ENCODE measurements around the gene ZNF407. TPM values are rescaled to one million over a fixed set of nuclear protein-coding genes. Genes with fewer than 3 reads are reported as not detected.

The ZNF407 gene
- total and polyA plus RNA-seq, 9 donors: 5.3 to 22.3 (median 18.7) TPM

DNA sequence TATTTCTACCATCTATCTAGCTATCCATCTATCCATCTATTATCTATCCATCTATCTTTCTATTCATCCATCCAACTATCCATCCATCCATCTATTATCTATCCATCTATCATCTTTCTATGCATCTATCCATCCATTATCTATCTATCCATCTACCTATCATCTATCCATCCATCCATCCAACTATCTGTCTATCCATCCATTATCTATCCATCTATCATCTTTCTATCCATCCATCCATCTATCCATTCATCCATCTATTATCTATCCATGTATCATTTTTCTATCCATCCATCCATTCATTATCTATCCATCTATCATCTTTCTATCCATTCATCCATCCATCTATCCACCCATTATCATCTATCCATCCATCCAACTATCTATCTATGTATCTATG, 24.6 kb upstream of the ZNF407 start:
- TF ChIP-seq POLR2A (IDR thresholded peaks at IDR 0.05) (no peak), EP300 (IDR thresholded peaks at IDR 0.05) (no peak)
- TF ChIP-seq, protein P1, sequence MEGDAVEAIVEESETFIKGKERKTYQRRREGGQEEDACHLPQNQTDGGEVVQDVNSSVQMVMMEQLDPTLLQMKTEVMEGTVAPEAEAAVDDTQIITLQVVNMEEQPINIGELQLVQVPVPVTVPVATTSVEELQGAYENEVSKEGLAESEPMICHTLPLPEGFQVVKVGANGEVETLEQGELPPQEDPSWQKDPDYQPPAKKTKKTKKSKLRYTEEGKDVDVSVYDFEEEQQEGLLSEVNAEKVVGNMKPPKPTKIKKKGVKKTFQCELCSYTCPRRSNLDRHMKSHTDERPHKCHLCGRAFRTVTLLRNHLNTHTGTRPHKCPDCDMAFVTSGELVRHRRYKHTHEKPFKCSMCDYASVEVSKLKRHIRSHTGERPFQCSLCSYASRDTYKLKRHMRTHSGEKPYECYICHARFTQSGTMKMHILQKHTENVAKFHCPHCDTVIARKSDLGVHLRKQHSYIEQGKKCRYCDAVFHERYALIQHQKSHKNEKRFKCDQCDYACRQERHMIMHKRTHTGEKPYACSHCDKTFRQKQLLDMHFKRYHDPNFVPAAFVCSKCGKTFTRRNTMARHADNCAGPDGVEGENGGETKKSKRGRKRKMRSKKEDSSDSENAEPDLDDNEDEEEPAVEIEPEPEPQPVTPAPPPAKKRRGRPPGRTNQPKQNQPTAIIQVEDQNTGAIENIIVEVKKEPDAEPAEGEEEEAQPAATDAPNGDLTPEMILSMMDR (IDR thresholded peaks at IDR 0.05): no peak
- intact Hi-C loops (cut with DNase I): no loop called here
- DNase-seq: no peak

DNA sequence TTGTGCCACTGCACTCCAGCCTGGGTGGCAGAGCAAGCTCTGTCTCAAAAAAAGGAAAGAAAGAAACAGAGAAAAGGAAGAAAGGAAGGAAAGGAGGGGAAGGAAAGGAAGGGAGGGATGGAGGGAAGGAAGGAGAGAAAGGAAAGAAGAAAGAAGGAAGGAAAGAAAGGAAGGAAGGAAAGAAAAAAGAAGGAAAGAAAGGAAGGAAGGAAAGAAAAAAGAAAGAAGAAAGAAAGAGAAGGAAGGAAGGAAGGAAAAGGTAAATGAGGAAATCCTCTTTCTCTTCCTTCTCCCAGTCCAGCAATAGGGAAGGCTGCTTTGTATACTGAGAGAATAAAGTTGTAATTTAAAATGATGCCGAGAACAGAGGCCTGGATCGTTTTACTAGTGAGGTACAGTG, 22.8 kb upstream of the ZNF407 start:
- H3K4me3 ChIP-seq: no peak overlapping the region
- no peaks in the 10 kb centered on the region for H3K27me3 ChIP-seq
- no peaks in the 10 kb centered on the region for H3K4me1 ChIP-seq (ENCODE audit: insufficient read depth)
- no peaks in the 10 kb centered on the region for H3K36me3 ChIP-seq
- 72 to 81% (median 77%) methylated on average over 2 of the region's 2 CpGs for WGBS, 3 donors
- no peaks in the 10 kb centered on the region for H3K9me3 ChIP-seq
- TF ChIP-seq EP300 (IDR thresholded peaks at IDR 0.05) (no peak), POLR2A (IDR thresholded peaks at IDR 0.05) (no peak)
- TF ChIP-seq, protein P1 (IDR thresholded peaks at IDR 0.05): no peak
- intact Hi-C loops (cut with DNase I): no loop called here
- H3K27ac ChIP-seq: no peak overlapping the region
- no peak for DNase-seq

More for the DNA sequence above, 24.6 kb upstream of the ZNF407 start:
- no peak overlapping the region for H3K4me3 ChIP-seq
- H3K36me3 ChIP-seq: no peaks in the 10 kb centered on the region
- no peaks in the 10 kb centered on the region for H3K4me1 ChIP-seq (ENCODE audit: insufficient read depth)
- H3K27me3 ChIP-seq: no peaks in the 10 kb centered on the region
- H3K27ac ChIP-seq: no peak overlapping the region
- no peaks in the 10 kb centered on the region for H3K9me3 ChIP-seq

DNA sequence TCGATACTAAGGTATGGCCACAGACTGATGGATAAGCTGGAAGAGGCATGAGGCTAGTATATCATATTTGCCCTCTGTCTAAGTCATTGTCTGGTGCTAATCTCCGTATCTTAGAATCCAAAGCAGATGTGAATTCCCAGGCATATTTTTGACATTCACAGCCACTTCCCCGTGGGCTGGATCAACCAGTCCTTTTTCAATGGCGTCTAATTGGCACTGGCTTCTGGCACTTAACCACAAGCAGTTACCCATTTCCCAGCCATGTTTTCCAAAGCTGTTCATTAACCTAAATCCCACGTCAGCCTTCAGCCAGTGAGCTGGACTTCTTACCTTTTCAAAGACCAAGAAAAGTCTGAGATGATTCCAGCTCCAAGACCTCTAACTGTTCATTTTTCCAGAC, 20.7 kb upstream of the ZNF407 start:
- H3K4me1 ChIP-seq (ENCODE audit: insufficient read depth): no peaks in the 10 kb centered on the region
- H3K27ac ChIP-seq: no peak overlapping the region
- no peaks in the 10 kb centered on the region for H3K36me3 ChIP-seq
- H3K4me3 ChIP-seq: no peak overlapping the region
- H3K27me3 ChIP-seq: no peaks in the 10 kb centered on the region
- DNase-seq: no peak
- H3K9me3 ChIP-seq: no peaks in the 10 kb centered on the region
- TF ChIP-seq POLR2A (IDR thresholded peaks at IDR 0.05): no peak
- 53 to 79% (median 71%) methylated on average over 5 of the region's 5 CpGs for WGBS, 3 donors
- intact Hi-C loops (cut with DNase I): no loop called here

- Histone ChIP-seq H3K4me1 (ENCODE audit: insufficient read depth) (no peaks in the 10 kb centered on the region), H3K27me3 (no peaks in the 10 kb centered on the region)
- intact Hi-C loops (cut with DNase I): no loop called here
Measured at GRCh38 chr18:74579496-74580065, 18.1 kb upstream of the ZNF407 start.

GRCh38 chr18:74582642-74583041, 15.0 kb upstream of the ZNF407 start:
- WGBS, 3 donors: 21 to 34% (median 22%) methylated on average over 6 of the region's 6 CpGs
- Histone ChIP-seq H3K36me3 (no peaks in the 10 kb centered on the region), H3K4me1 (ENCODE audit: insufficient read depth) (no peaks in the 10 kb centered on the region), H3K27ac (no peak overlapping the region), H3K27me3 (no peaks in the 10 kb centered on the region), H3K9me3 (no peaks in the 10 kb centered on the region), H3K4me3 (no peak overlapping the region)
- intact Hi-C loops (cut with DNase I): no loop called here
- DNase-seq: no peak
- TF ChIP-seq, protein P1 (IDR thresholded peaks at IDR 0.05): no peak
- TF ChIP-seq EP300 (IDR thresholded peaks at IDR 0.05) (no peak), POLR2A (IDR thresholded peaks at IDR 0.05) (no peak)

More at GRCh38 chr18:74579496-74580065, 18.1 kb upstream of the ZNF407 start:
- Histone ChIP-seq H3K9me3 (no peaks in the 10 kb centered on the region), H3K27ac (no peak overlapping the region), H3K4me3 (no peak overlapping the region), H3K36me3 (no peaks in the 10 kb centered on the region)
- WGBS, 3 donors: 9 to 13% (median 12%) methylated on average over 8 of the region's 8 CpGs
- TF ChIP-seq, protein P1 (IDR thresholded peaks at IDR 0.05): no peak
- TF ChIP-seq POLR2A (IDR thresholded peaks at IDR 0.05): no peak
- no peak for TF ChIP-seq EP300 (IDR thresholded peaks at IDR 0.05)
- DNase-seq: no peak
